Measurements from ENCODE around the gene POLH. TPM values are rescaled to one million over a fixed set of nuclear protein-coding genes. Genes with fewer than 3 reads are reported as not detected.

Gene POLH
- total RNA-seq, 2 donors from 2014 or later: 5.5 to 6.2 TPM

DNA sequence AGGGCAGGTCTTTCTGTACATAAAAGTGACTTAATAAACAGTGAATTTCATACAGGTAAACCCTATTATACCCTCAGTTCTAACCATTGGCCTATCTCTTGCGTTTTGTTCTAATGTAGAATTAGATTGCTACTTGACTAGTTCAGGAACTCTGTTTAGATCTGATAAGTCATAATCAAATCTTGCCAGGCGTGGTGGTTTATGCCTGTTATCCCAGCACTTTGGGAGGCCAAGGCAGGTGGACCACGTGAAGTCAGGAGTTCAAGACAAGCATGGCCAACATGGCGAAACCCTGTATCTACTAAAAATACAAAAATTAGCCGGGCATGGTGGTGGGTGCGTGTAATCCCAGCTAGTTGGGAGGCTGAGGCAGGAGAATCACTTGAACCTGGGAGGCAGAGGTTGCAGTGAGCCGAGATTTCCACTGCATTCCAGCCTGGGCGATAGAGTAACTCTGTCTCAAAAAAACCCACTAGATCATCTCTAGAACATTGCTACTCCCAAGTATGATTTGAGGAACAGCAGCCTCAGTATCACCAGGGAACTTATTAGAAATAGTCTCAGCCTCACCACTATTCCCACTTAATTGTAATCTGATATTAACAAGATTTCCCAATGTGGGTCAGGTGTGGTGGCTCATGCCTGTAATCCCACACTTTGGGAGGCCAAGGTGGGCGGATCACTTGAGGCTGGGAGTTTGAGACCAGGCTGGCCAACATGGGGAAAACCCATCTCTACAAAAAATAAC, 40.9 kb downstream of the POLH start:
- Histone ChIP-seq H3K27me3 (no peaks in the 10 kb centered on the region), H3K4me3 (no peak overlapping the region), H3K9me3 (no peaks in the 10 kb centered on the region), H3K36me3 (peaks cover 35% of the 10 kb centered on the region), H3K4me1 (no peaks in the 10 kb centered on the region), H3K27ac (no peak overlapping the region)
- TF ChIP-seq, protein P1, sequence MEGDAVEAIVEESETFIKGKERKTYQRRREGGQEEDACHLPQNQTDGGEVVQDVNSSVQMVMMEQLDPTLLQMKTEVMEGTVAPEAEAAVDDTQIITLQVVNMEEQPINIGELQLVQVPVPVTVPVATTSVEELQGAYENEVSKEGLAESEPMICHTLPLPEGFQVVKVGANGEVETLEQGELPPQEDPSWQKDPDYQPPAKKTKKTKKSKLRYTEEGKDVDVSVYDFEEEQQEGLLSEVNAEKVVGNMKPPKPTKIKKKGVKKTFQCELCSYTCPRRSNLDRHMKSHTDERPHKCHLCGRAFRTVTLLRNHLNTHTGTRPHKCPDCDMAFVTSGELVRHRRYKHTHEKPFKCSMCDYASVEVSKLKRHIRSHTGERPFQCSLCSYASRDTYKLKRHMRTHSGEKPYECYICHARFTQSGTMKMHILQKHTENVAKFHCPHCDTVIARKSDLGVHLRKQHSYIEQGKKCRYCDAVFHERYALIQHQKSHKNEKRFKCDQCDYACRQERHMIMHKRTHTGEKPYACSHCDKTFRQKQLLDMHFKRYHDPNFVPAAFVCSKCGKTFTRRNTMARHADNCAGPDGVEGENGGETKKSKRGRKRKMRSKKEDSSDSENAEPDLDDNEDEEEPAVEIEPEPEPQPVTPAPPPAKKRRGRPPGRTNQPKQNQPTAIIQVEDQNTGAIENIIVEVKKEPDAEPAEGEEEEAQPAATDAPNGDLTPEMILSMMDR (IDR thresholded peaks at IDR 0.05): no peak
- peak; percentile 9 for DNase-seq (ENCODE audit: low spot score)

DNA sequence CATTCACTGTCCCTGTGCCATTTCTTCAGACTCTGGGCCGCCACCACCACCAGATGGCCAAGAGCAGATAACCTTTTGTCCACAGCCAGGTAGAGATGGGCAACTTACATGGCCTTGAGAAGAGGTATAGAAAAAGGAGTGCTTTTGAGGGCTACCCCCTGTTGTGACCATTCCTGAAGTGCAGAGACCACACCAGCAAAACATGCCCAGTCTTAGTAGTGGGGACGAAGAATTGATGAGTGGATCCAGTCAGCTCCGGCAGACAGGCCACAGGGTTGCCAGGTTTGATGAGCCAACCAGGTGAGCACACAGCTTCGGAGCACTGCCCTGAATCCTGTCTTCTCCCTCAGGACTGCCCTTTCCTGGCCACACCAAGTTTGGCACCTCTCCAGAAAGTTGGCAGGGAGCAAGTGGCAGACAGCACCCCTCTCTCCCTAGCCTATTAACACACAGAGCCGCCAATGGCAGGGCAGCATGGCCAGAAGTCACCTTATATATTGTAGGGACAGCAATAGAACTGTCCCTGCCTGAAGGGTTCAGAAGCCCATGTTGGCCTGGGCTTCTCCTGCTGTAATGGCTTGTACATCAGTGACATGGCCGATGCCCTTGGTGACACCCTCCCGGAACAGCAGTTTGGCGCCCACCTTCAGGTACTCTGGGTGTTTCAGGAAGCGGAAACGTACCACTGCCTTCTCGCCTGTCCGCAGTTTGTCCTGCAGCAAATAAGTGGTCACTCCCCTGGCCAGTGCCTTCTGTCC, 45.3 kb downstream of the POLH start:
- Histone ChIP-seq H3K4me3 (no peak overlapping the region), H3K27ac (no peak overlapping the region), H3K27me3 (no peaks in the 10 kb centered on the region), H3K4me1 (peaks cover 0 to 4% of the 10 kb centered on the region in 2 donors), H3K9me3 (no peaks in the 10 kb centered on the region), H3K36me3 (peaks cover 62% of the 10 kb centered on the region)
- TF ChIP-seq, protein P1 (IDR thresholded peaks at IDR 0.05): no peak
- DNase-seq (ENCODE audit: low spot score): no peak

DNA sequence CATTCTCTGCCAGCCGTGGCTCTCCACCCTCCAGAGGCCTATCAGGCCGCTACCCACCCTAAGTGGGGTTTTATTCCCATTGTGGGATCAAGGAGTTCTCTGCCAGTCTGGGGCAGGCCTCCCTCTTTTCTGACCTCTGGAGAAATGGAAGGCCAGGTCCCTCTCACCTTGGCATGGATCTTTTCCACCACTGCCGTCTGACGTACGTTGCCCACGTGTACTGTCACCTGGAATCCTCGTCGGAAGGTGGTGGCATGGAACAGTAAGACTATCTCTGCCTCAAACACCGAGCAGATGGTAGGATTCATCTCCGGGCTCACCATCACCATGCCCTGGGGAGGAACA, 45.8 kb downstream of the POLH start:
- peaks cover 0 to 10% of the 10 kb centered on the region in 2 donors for H3K4me1 ChIP-seq
- DNase-seq (ENCODE audit: low spot score): no peak
- no peaks in the 10 kb centered on the region for H3K27me3 ChIP-seq
- TF ChIP-seq, protein P1 (IDR thresholded peaks at IDR 0.05): no peak
- no peak overlapping the region for H3K4me3 ChIP-seq
- H3K27ac ChIP-seq: no peak overlapping the region
- no peaks in the 10 kb centered on the region for H3K9me3 ChIP-seq
- peaks cover 62% of the 10 kb centered on the region for H3K36me3 ChIP-seq

DNA sequence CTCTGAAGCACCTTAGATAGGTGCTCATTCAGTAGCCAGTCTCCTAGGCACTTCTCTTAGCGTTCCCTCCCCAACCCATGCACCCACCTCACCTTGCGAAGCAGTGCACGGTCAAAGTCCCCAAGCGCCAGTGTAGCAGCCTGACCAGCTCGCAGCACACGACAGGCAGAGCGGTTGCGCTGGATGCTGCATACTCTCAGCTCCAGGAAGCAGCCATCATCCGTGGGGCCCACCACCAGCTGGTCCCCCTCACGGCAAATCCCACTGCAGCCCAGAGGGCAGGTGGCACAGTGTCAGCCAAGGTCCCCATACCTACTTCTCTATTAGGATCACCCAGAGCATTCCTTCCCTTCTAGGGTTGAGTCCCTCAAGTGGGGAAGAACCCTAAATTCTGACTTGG, 46.6 kb downstream of the POLH start:
- peaks cover 0 to 17% of the 10 kb centered on the region in 2 donors for H3K4me1 ChIP-seq

DNA sequence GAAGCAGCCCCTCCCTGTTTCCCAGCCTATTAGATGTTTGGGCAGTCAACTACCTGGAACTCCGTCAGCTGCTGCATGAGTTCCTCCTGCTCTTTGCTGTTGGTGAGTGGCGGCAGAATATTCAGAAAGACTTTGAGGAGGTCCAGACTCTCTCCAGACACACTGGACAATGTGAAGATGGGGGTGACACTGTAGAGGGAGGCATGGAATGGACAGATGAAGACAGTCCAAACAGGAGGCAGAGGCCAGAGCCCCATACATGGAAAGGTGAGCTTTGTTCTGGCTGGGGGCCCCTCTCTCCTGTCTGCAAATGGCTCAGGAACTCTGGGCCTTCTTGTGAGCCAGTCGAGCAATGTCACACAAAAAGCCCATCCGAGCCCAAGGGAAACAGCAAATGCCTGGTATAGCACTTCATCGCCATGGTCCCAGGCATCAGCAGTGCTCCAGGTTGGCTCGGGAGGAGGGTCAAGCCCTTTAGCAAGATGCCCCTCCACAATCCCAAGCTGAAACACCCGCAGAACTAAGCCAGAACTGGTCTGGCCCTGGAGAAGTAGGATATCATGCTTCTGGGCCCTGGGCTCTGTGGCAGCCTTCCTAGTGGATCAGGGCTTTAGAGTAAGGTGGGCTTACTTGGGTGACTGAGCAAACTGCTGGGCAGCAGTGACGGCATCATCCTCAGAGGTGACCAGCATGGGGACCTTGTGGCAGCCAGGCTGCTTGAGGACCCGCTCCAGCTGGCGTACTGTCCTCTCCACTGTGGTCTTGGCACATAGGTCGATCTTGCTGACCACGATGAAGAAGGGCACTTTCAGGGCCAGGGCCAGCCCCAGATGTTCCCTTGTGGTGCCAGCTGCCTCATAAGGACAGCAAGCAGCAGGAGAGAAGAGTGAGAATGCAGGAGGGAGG, 48.1 kb downstream of the POLH start:
- TF ChIP-seq, protein P1 (IDR thresholded peaks at IDR 0.05): no peak
- no peak overlapping the region for H3K4me3 ChIP-seq
- peaks cover 62% of the 10 kb centered on the region for H3K36me3 ChIP-seq

More for the DNA sequence above, 46.6 kb downstream of the POLH start:
- Histone ChIP-seq H3K36me3 (peaks cover 62% of the 10 kb centered on the region), H3K27ac (no peak overlapping the region), H3K27me3 (no peaks in the 10 kb centered on the region), H3K4me3 (no peak overlapping the region), H3K9me3 (no peaks in the 10 kb centered on the region)
- TF ChIP-seq, protein P1 (IDR thresholded peaks at IDR 0.05): no peak
- no peak for DNase-seq (ENCODE audit: low spot score)

More for the DNA sequence above, 48.1 kb downstream of the POLH start:
- Histone ChIP-seq H3K9me3 (no peaks in the 10 kb centered on the region), H3K4me1 (peaks cover 0 to 25% of the 10 kb centered on the region in 2 donors), H3K27ac (no peak overlapping the region), H3K27me3 (no peaks in the 10 kb centered on the region)
- DNase-seq (ENCODE audit: low spot score): no peak
